IMR-90 (cell line): Measurements from ENCODE around the gene ZNF296. TPM values are rescaled to one million over a fixed set of nuclear protein-coding genes. Genes with fewer than 3 reads are reported as not detected.

Experiments
- ATAC-seq: fragments of 200-7000 bp; cut with Tn5 transposase; 2 replicates; pipeline ENCODE4 v1.9.1; 2020; ENCODE audit warnings: low read depth, mild to moderate bottlenecking, moderate library complexity
- BruUV-seq: library from RNA; stranded (reverse); fragments of 400-500 nt; replicated peaks from 2 replicates; lab custom pipeline; 2021; lab: Mats Ljungman, UMichigan
- CTCF ChIA-PET: fragments of 300-600 bp; formaldehyde crosslinking; extraction: SDS; loops from one replicate; lab custom pipeline; 2021; ENCODE audit warnings: antibody characterized with exemption; lab: Yijun Ruan, JAX
- POLR2A ChIA-PET: fragments of 300-600 bp; sonication (Branson Sonifier 250); formaldehyde crosslinking; loops from one replicate; lab custom pipeline; 2022; ENCODE audit warnings: antibody characterized with exemption; ENCODE audit not compliant: unreplicated experiment; lab: Charles Lee
- DNase-seq: peaks from one replicate; pipeline ENCODE4 v3.0.0; 2013
- H2AFZ ChIP-seq: replicated peaks from 2 replicates; pipeline ENCODE3; 2013; ENCODE audit warnings: low read length, mild to moderate bottlenecking; ENCODE audit not compliant: poor library complexity
- H2AK5ac ChIP-seq: 2 replicates; pipeline ENCODE4 v1.6.1; 2013; ENCODE audit warnings: low read depth, low read length, inconsistent platforms
- H2AK9ac ChIP-seq: replicated peaks from 2 replicates; pipeline ENCODE3; 2013; ENCODE audit warnings: mild to moderate bottlenecking, low read depth, low read length, moderate library complexity; ENCODE audit not compliant: poor library complexity
- H2BK120ac ChIP-seq: 2 replicates; pipeline ENCODE4 v1.6.1; 2013; ENCODE audit warnings: low read depth, low read length, inconsistent platforms
- H2BK15ac ChIP-seq: 3 replicates; pipeline ENCODE4 v1.6.1; 2013; ENCODE audit warnings: low read depth, low read length, inconsistent platforms
- H2BK20ac ChIP-seq: 2 replicates; pipeline ENCODE4 v1.6.1; 2013; ENCODE audit warnings: low read depth, mild to moderate bottlenecking, inconsistent platforms, low read length, moderate library complexity
- H2BK5ac ChIP-seq: 2 replicates; pipeline ENCODE4 v1.6.1; 2013; ENCODE audit warnings: mild to moderate bottlenecking, low read depth, low read length, inconsistent platforms; ENCODE audit not compliant: poor library complexity, severe bottlenecking
- H3K14ac ChIP-seq: replicated peaks from 2 replicates; pipeline ENCODE4 v1.6.1; 2013; ENCODE audit warnings: low read depth, low read length, inconsistent platforms
- H3K18ac ChIP-seq: 2 replicates; pipeline ENCODE4 v1.6.1; 2013; ENCODE audit warnings: low read depth, low read length, control low read depth
- H3K23ac ChIP-seq: 2 replicates; pipeline ENCODE4 v1.6.1; 2013; ENCODE audit warnings: low read depth, low read length, inconsistent platforms
- H3K27ac ChIP-seq: 2 replicates; pipeline ENCODE4 v1.5.1; 2013; ENCODE audit warnings: mild to moderate bottlenecking, control low read depth, low read length; ENCODE audit not compliant: insufficient read depth
- H3K27me3 ChIP-seq: 2 replicates; pipeline ENCODE4 v1.6.1; 2013; ENCODE audit warnings: low read length; ENCODE audit not compliant: control insufficient read depth, insufficient read depth
- H3K36me3 ChIP-seq: 2 replicates; pipeline ENCODE4 v1.6.1; 2013; ENCODE audit warnings: low read length, mixed read lengths; ENCODE audit not compliant: control insufficient read depth, insufficient read depth
- H3K4ac ChIP-seq: 2 replicates; pipeline ENCODE4 v1.6.1; 2013; ENCODE audit warnings: low read depth, low read length, inconsistent platforms
- H3K4me1 ChIP-seq: 2 replicates; pipeline ENCODE4 v1.6.1; 2013; ENCODE audit warnings: low read length, mixed read lengths; ENCODE audit not compliant: control insufficient read depth, insufficient read depth
- H3K4me2 ChIP-seq: 2 replicates; pipeline ENCODE4 v1.6.1; 2013; ENCODE audit warnings: low read depth, mild to moderate bottlenecking, control low read depth, low read length, moderate library complexity
- H3K4me3 ChIP-seq: 2 replicates; pipeline ENCODE4 v1.5.1; 2013; ENCODE audit warnings: low read depth, mild to moderate bottlenecking, control low read depth, low read length, moderate library complexity; ENCODE audit not compliant: insufficient read depth
- H3K56ac ChIP-seq: 2 replicates; pipeline ENCODE4 v1.6.1; 2013; ENCODE audit warnings: low read length, inconsistent platforms; ENCODE audit not compliant: insufficient read depth; ENCODE audit errors: extremely low read depth
- H3K79me1 ChIP-seq, 2 experiments: 2 replicates each; pipeline ENCODE4 v1.6.1; 2013; ENCODE audit warnings: low read length in 2 of 2, inconsistent platforms in 1 of 2, low read depth in 1 of 2
- H3K9ac ChIP-seq: 2 replicates; pipeline ENCODE4 v1.6.1; 2013; ENCODE audit warnings: low read depth, low read length, control low read depth
- H3K9me1 ChIP-seq: 2 replicates; pipeline ENCODE4 v1.6.1; 2013; ENCODE audit warnings: low read length, inconsistent platforms; ENCODE audit not compliant: insufficient read depth
- H3K9me3 ChIP-seq: 2 replicates; pipeline ENCODE4 v1.6.1; 2013; ENCODE audit warnings: low read length; ENCODE audit not compliant: control insufficient read depth, insufficient read depth
- H4K20me1 ChIP-seq: 2 replicates; pipeline ENCODE4 v1.6.1; 2013; ENCODE audit warnings: low read length, inconsistent platforms; ENCODE audit not compliant: insufficient read depth
- H4K5ac ChIP-seq: 2 replicates; pipeline ENCODE4 v1.6.1; 2013; ENCODE audit warnings: mild to moderate bottlenecking, low read depth, low read length, control low read depth
- H4K8ac ChIP-seq, 2 experiments: 2 replicates each; pipeline ENCODE4 v1.6.1; 2013; ENCODE audit warnings: low read depth in 2 of 2, low read length in 2 of 2, control low read depth in 1 of 2, inconsistent platforms in 1 of 2
- H4K91ac ChIP-seq: 2 replicates; pipeline ENCODE4 v1.6.1; 2013; ENCODE audit warnings: low read depth, low read length, inconsistent platforms; ENCODE audit not compliant: insufficient read depth
- BHLHE40 ChIP-seq: fragments of 150-350 bp; IDR thresholded peaks from 2 replicates; pipeline ENCODE4 v1.6.1; 2016; ENCODE audit warnings: mild to moderate bottlenecking, low read depth, low read length
- ELK1 ChIP-seq: fragments of 150-350 bp; IDR thresholded peaks from 2 replicates; pipeline ENCODE4 v1.6.1; 2016; ENCODE audit warnings: low read depth, mild to moderate bottlenecking, low read length, moderate library complexity, borderline replicate concordance
- FOS ChIP-seq: fragments of 150-350 bp; IDR thresholded peaks from 2 replicates; pipeline ENCODE4 v1.6.1; 2016; ENCODE audit warnings: low read depth, low read length
- MAZ ChIP-seq: IDR thresholded peaks from 2 replicates; pipeline ENCODE4 v1.6.1; 2012; ENCODE audit warnings: low read depth, mild to moderate bottlenecking, low read length, improper control_type of control experiment, moderate library complexity, borderline replicate concordance
- NFE2L2 ChIP-seq: fragments of 150-350 bp; IDR thresholded peaks from 2 replicates; pipeline ENCODE4 v1.6.1; 2016; ENCODE audit warnings: low read depth, mild to moderate bottlenecking, low read length
- RAD21 ChIP-seq: IDR thresholded peaks from 2 replicates; pipeline ENCODE4 v1.6.1; 2012; ENCODE audit warnings: low read length, improper control_type of control experiment
- RCOR1 ChIP-seq: IDR thresholded peaks from 2 replicates; pipeline ENCODE4 v1.6.1; 2012; ENCODE audit warnings: mild to moderate bottlenecking, low read length, improper control_type of control experiment; ENCODE audit not compliant: insufficient replicate concordance
- RFX5 ChIP-seq: IDR thresholded peaks from 2 replicates; pipeline ENCODE4 v1.8.0; 2012; ENCODE audit warnings: low read depth, mild to moderate bottlenecking, low read length, moderate library complexity
- WGBS, 2 experiments: methylation state at CpG; one replicate each; pipeline versions ENCODE4 v1.1.5 to v1.1.7; 2013; ENCODE audit warnings: missing lambda C conversion rate in 2 of 2; ENCODE audit not compliant: insufficient read length in 1 of 2; ENCODE audit errors: extremely low coverage in 2 of 2; 5-methylcytosine and 5-hydroxymethylcytosine counted together
- dilution Hi-C: fragments of 300-500 bp; cut with HindIII; formaldehyde crosslinking; loops from one replicate; pipeline ENCODE4 v1.14.3; 2018; ENCODE audit warnings: low sequenced_read_pairs; ENCODE audit not compliant: unreplicated experiment
- in situ Hi-C: fragments of 300-500 bp; cut with MboI; formaldehyde crosslinking; loops from 3 replicates; pipeline ENCODE4 v1.14.3; 2019; ENCODE audit warnings: low sequenced_read_pairs, inconsistent platforms, mixed read lengths
- intact Hi-C: fragments of 100-400 bp; cut with micrococcal nuclease; formaldehyde crosslinking; loops from 2 replicates; pipeline ENCODE4 v1.10.0; 2022
- polyA plus RNA-seq, 3 experiments: library from polyadenylated mRNA; depleted of rRNA; stranded (reverse); fragments of >200 nt; gene quantifications; 2 replicates each; pipeline ENCODE4 v1.2.3, GENCODE V29; 2012; ENCODE audit warnings: low replicate concordance in 1 of 3
- total RNA-seq: library from RNA; depleted of rRNA; stranded (reverse); fragments of >200 nt; gene quantifications from 2 replicates; pipeline ENCODE4 v1.2.3, GENCODE V29; 2012

ZNF296 gene
- total and polyA plus RNA-seq, 2 of the 4 experiments (the other 2 are of a cell fraction), result 0.10 TPM; not detected in 1

- Histone ChIP-seq H2AK9ac (no peak overlapping the region), H3K4me2 (no peak overlapping the region), H2BK15ac (no peak overlapping the region), H2BK5ac (no peak overlapping the region), H3K4me3 (no peak overlapping the region), H3K14ac (no peak overlapping the region), H4K8ac (no peak overlapping the region), H3K4ac (no peak overlapping the region), H4K91ac (no peak overlapping the region), H3K27ac (no peak overlapping the region), H3K23ac (no peak overlapping the region), H3K36me3 (peaks cover 21% of the 10 kb centered on the region), H2AK5ac (no peak overlapping the region), H2BK20ac (no peak overlapping the region), H3K4me1 (peaks cover 4% of the 10 kb centered on the region; the same call in 1 of the 2 replicates), H4K5ac (no peak overlapping the region), H3K18ac (no peak overlapping the region), H3K56ac (no peak overlapping the region), H3K79me1 (peaks cover 19 to 55% of the 10 kb centered on the region in 2 experiments), H3K27me3 (no peaks in the 10 kb centered on the region), H3K9ac (no peak overlapping the region), H2BK120ac (no peak overlapping the region), H3K9me3 (no peaks in the 10 kb centered on the region), H4K20me1 (peaks cover 7% of the 10 kb centered on the region), H3K9me1 (no peaks in the 10 kb centered on the region), H2AFZ (no peak overlapping the region)
- TF ChIP-seq FOS (no peak), RFX5 (no peak), MAZ (no peak), NFE2L2 (no peak), RAD21 (no peak), BHLHE40 (no peak), ELK1 (no peak), RCOR1 (no peak)
- dilution Hi-C loops (no loop called here), in situ Hi-C loops (no loop called here), intact Hi-C loops (no loop called here)
- CTCF ChIA-PET, result no interaction called here
- POLR2A ChIA-PET, result no interaction called here
- no peak for DNase-seq
- BruUV-seq, result no TSS peak
- no peak for ATAC-seq
- WGBS, 2 experiments, result 89% methylated on average over 1 of the region's 4 CpGs; no CpG with 5 or more reads in 1 of the 2 experiments
Observed at GRCh38 chr19:45086480-45086879, 10.2 kb upstream of the ZNF296 start.
